A549 (cell line): Measurements from ENCODE around the gene CD3G.

ENCODE experiments used
- CEBPB ChIP-seq, 2 experiments: fragments of >200 bp in 1 of 2; sonication (Bioruptor Twin) in 1 of 2; formaldehyde crosslinking in 1 of 2; IDR thresholded peaks; 2 replicates each; pipeline ENCODE4 v1.6.1; 2012 to 2016
- CHD2 ChIP-seq: fragments of 150-350 bp; IDR thresholded peaks from 2 replicates; pipeline ENCODE4 v1.6.1; 2014; ENCODE audit warnings: low read length; ENCODE audit not compliant: partially characterized antibody
- CTCF ChIP-seq: fragments of >200 bp; sonication (Bioruptor Twin); formaldehyde crosslinking; IDR thresholded peaks from 3 replicates; pipeline ENCODE4 v1.5.1; 2016
- EHMT2 ChIP-seq: fragments of 200-600 bp; sonication (generic); IDR thresholded peaks from 2 replicates; pipeline ENCODE4 v1.6.1; 2016; ENCODE audit warnings: antibody characterized with exemption, low read depth, mild to moderate bottlenecking, moderate library complexity
- EP300 ChIP-seq, 2 experiments: fragments of >200 bp; sonication (Bioruptor Twin); formaldehyde crosslinking; IDR thresholded peaks; 2 replicates in 1 of 2; 3 replicates in 1 of 2; pipeline ENCODE4 v1.6.1; 2016 to 2017
- JUN ChIP-seq, 2 experiments: fragments of >200 bp; sonication (Bioruptor Twin); formaldehyde crosslinking; IDR thresholded peaks; 2 replicates in 1 of 2; 3 replicates in 1 of 2; pipeline ENCODE4 v1.6.1; 2016 to 2017
- JUNB ChIP-seq: fragments of >200 bp; sonication (Bioruptor Twin); formaldehyde crosslinking; IDR thresholded peaks from 2 replicates; pipeline ENCODE4 v1.6.1; 2016
- MAX ChIP-seq: IDR thresholded peaks from 2 replicates; pipeline ENCODE4 v1.6.1; 2012
- MAZ ChIP-seq: fragments of 150-350 bp; IDR thresholded peaks from 2 replicates; pipeline ENCODE4 v1.6.1; 2014; ENCODE audit warnings: antibody characterized with exemption, low read depth, low read length, borderline replicate concordance
- POLR2A ChIP-seq: IDR thresholded peaks from 2 replicates; pipeline ENCODE4 v1.6.1; 2012; ENCODE audit warnings: mild to moderate bottlenecking, low read length
- RAD21 ChIP-seq, 2 experiments: fragments of >200 bp in 1 of 2; sonication (Bioruptor Twin) in 1 of 2; formaldehyde crosslinking in 1 of 2; IDR thresholded peaks in 1 of 2; conservative IDR thresholded peaks in 1 of 2; 2 replicates in 1 of 2; 3 replicates in 1 of 2; pipeline ENCODE4 v1.6.1; 2012 to 2018; ENCODE audit warnings: inconsistent platforms in 1 of 2
- SMC3 ChIP-seq: fragments of >200 bp; sonication (Bioruptor Twin); formaldehyde crosslinking; IDR thresholded peaks from 3 replicates; pipeline ENCODE4 v1.6.1; 2018; ENCODE audit warnings: inconsistent platforms
- TF ChIP-seq, protein P1 (sequence below): fragments of 250-450 bp; sonication (Bioruptor Pico); IDR thresholded peaks from 2 replicates; pipeline ENCODE4 v1.5.0; 2021; ENCODE audit warnings: mild to moderate bottlenecking, moderate library complexity, borderline replicate concordance
- TF ChIP-seq, protein P2 (sequence below): fragments of 200-600 bp; sonication (generic); IDR thresholded peaks from 2 replicates; pipeline ENCODE4 v1.6.1; 2016; ENCODE audit warnings: antibody characterized with exemption, mild to moderate bottlenecking, moderate library complexity

DNA sequence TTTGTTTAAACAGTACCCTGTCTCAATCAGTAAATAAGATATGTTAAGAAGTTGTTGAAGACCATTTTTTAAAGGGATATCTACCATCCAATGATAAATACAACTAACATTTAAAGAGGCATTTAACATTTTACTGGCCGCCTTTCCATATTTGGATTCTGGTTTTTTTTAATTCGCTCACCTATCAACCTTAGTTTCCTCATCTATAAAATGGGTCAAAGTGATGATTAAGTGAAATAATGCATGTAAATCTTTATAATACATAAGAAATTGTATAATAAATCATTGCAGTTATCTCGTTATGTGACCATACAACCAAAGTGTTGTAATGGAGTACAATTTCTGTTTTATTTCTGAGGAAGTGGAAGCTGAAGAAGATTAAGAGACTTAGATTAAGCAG lies 39.5 kb downstream of the CD3G start:
- TF ChIP-seq CTCF (no peak), POLR2A (no peak), JUN (IDR thresholded peaks at IDR 0.05) (no peak), CHD2 (no peak), JUNB (no peak), RAD21 (conservative IDR thresholded peaks at IDR 0.05 in 1 of 2, IDR thresholded peaks at IDR 0.05 in 1 of 2) (no peak), MAX (no peak), EP300 (IDR thresholded peaks at IDR 0.05) (no peak), SMC3 (no peak), EHMT2 (no peak), MAZ (no peak), CEBPB (IDR thresholded peaks at IDR 0.05) (no peak)
- TF ChIP-seq, protein P1, sequence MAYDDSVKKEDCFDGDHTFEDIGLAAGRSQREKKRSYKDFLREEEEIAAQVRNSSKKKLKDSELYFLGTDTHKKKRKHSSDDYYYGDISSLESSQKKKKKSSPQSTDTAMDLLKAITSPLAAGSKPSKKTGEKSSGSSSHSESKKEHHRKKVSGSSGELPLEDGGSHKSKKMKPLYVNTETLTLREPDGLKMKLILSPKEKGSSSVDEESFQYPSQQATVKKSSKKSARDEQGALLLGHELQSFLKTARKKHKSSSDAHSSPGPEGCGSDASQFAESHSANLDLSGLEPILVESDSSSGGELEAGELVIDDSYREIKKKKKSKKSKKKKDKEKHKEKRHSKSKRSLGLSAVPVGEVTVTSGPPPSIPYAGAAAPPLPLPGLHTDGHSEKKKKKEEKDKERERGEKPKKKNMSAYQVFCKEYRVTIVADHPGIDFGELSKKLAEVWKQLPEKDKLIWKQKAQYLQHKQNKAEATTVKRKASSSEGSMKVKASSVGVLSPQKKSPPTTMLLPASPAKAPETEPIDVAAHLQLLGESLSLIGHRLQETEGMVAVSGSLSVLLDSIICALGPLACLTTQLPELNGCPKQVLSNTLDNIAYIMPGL: no peak
- TF ChIP-seq, protein P2, sequence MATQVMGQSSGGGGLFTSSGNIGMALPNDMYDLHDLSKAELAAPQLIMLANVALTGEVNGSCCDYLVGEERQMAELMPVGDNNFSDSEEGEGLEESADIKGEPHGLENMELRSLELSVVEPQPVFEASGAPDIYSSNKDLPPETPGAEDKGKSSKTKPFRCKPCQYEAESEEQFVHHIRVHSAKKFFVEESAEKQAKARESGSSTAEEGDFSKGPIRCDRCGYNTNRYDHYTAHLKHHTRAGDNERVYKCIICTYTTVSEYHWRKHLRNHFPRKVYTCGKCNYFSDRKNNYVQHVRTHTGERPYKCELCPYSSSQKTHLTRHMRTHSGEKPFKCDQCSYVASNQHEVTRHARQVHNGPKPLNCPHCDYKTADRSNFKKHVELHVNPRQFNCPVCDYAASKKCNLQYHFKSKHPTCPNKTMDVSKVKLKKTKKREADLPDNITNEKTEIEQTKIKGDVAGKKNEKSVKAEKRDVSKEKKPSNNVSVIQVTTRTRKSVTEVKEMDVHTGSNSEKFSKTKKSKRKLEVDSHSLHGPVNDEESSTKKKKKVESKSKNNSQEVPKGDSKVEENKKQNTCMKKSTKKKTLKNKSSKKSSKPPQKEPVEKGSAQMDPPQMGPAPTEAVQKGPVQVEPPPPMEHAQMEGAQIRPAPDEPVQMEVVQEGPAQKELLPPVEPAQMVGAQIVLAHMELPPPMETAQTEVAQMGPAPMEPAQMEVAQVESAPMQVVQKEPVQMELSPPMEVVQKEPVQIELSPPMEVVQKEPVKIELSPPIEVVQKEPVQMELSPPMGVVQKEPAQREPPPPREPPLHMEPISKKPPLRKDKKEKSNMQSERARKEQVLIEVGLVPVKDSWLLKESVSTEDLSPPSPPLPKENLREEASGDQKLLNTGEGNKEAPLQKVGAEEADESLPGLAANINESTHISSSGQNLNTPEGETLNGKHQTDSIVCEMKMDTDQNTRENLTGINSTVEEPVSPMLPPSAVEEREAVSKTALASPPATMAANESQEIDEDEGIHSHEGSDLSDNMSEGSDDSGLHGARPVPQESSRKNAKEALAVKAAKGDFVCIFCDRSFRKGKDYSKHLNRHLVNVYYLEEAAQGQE: no peak
